SK-N-SH treated with all-trans-retinoic acid at 6 μM for 48 hours (cell line): ENCODE results near the gene PTGR1.

ENCODE experiments used
- ARNTL ChIP-seq: fragments of 450-650 bp; formaldehyde crosslinking; IDR thresholded peaks from 2 replicates; pipeline ENCODE4 v1.5.0; 2020; ENCODE audit warnings: low read depth, mild to moderate bottlenecking, moderate library complexity, borderline replicate concordance
- PPARA ChIP-seq: fragments of 250-450 bp; sonication (Bioruptor Pico); IDR thresholded peaks from 2 replicates; pipeline ENCODE4 v1.5.0; 2020; ENCODE audit warnings: mild to moderate bottlenecking, borderline replicate concordance
- SNAI2 ChIP-seq: fragments of 250-450 bp; sonication (Bioruptor Pico); IDR thresholded peaks from 2 replicates; pipeline ENCODE4 v1.5.0; 2020; ENCODE audit warnings: mild to moderate bottlenecking, moderate library complexity
- TCF4 ChIP-seq: fragments of 250-450 bp; sonication (Bioruptor Pico); IDR thresholded peaks from 2 replicates; pipeline ENCODE4 v1.8.0; 2021; ENCODE audit warnings: mild to moderate bottlenecking, moderate library complexity, borderline replicate concordance
- ZFP30 ChIP-seq: fragments of 450-650 bp; formaldehyde crosslinking; IDR thresholded peaks from 2 replicates; pipeline ENCODE4 v1.5.0; 2022; ENCODE audit warnings: mild to moderate bottlenecking, moderate library complexity
- TF ChIP-seq, protein P1 (sequence below): fragments of 250-450 bp; sonication (Bioruptor Pico); IDR thresholded peaks from 2 replicates; pipeline ENCODE4 v1.5.1; 2020; ENCODE audit warnings: low read depth, mild to moderate bottlenecking, moderate library complexity

DNA sequence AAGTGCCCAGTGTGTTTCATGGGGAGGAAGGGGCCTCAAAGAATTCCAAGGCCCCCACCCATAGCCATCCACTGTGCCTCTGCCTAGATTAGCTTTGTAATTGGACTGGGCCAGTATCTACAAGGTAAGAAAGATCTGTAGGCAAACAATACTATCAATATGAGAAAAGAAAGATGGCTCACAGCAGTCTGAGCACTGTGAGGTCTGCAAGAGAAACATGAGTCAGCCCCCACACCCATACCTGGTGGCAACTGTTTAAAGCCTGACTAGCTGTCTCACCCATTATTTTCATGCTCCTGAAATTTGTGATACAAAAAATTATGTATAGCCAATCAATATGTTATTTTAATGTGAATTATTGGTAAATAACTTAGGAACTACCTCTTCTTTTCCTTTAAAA lies 84.5 kb downstream of the PTGR1 start:
- TF ChIP-seq SNAI2: no peak
- no peak for TF ChIP-seq TCF4 (CRISPR knock-in tag)
- no peak for TF ChIP-seq ARNTL (CRISPR knock-in tag)
- TF ChIP-seq PPARA (CRISPR knock-in tag): no peak
- TF ChIP-seq, protein P1, sequence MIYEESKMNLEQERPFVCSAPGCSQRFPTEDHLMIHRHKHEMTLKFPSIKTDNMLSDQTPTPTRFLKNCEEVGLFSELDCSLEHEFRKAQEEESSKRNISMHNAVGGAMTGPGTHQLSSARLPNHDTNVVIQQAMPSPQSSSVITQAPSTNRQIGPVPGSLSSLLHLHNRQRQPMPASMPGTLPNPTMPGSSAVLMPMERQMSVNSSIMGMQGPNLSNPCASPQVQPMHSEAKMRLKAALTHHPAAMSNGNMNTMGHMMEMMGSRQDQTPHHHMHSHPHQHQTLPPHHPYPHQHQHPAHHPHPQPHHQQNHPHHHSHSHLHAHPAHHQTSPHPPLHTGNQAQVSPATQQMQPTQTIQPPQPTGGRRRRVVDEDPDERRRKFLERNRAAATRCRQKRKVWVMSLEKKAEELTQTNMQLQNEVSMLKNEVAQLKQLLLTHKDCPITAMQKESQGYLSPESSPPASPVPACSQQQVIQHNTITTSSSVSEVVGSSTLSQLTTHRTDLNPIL (CRISPR knock-in tag): no peak
- no peak for TF ChIP-seq ZFP30 (CRISPR knock-in tag)
